ENCODE data around the gene IL1R1.

DNA sequence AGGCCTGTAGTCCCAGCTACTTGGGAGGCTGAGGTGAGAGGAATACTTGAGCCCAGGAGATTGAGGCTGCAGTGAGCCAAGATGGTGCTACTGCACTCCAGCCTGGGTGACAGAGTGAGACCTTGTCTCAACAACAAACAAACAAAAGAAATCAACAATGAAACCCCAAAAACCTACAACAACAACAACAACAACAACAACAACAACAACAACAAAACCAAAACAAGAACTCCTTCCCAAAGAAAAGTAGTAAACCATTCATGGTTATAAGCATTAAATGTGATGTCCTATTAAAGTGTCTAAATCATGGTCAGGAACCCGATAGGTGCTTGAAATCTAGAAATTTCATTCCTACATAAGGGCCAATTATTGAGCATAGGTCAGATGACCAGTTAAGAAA lies 13.5 kb upstream of the IL1R1 start:
- TF ChIP-seq, protein P1, sequence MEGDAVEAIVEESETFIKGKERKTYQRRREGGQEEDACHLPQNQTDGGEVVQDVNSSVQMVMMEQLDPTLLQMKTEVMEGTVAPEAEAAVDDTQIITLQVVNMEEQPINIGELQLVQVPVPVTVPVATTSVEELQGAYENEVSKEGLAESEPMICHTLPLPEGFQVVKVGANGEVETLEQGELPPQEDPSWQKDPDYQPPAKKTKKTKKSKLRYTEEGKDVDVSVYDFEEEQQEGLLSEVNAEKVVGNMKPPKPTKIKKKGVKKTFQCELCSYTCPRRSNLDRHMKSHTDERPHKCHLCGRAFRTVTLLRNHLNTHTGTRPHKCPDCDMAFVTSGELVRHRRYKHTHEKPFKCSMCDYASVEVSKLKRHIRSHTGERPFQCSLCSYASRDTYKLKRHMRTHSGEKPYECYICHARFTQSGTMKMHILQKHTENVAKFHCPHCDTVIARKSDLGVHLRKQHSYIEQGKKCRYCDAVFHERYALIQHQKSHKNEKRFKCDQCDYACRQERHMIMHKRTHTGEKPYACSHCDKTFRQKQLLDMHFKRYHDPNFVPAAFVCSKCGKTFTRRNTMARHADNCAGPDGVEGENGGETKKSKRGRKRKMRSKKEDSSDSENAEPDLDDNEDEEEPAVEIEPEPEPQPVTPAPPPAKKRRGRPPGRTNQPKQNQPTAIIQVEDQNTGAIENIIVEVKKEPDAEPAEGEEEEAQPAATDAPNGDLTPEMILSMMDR (IDR thresholded peaks at IDR 0.05): no peak
- TF ChIP-seq EZH2 (IDR thresholded peaks at IDR 0.05): no peak
